GM12878 (cell line): ENCODE measurements around the gene LENG1. TPM values are rescaled to one million over a fixed set of nuclear protein-coding genes. Genes with fewer than 3 reads are reported as not detected.

ENCODE experiments used
- ATAC-seq: fragments of 200-7000 bp; cut with Tn5 transposase; 3 replicates; pipeline ENCODE4 v1.9.1; 2020; ENCODE audit warnings: mild to moderate bottlenecking, moderate library complexity
- Bru-seq: library from RNA; stranded (reverse); fragments of 400-500 nt; gene quantifications from one replicate; lab custom pipeline; 2021; lab: Mats Ljungman, UMichigan
- BruChase-seq, 2 experiments: library from RNA; stranded (reverse); fragments of 400-500 nt; gene quantifications; one replicate each; lab custom pipeline; 2021; lab: Mats Ljungman, UMichigan
- BruUV-seq: library from RNA; stranded (reverse); fragments of 400-500 nt; replicated peaks from 2 replicates; lab custom pipeline; 2021; lab: Mats Ljungman, UMichigan
- CTCF ChIA-PET: fragments of 300-600 bp; sonication (Branson Sonifier 250); formaldehyde crosslinking; extraction: SDS; loops from one replicate; lab custom pipeline; 2021; ENCODE audit warnings: inconsistent platforms; lab: Yijun Ruan, JAX
- POLR2A ChIA-PET: fragments of 350-600 bp; formaldehyde crosslinking; extraction: SDS; loops from one replicate; lab custom pipeline; 2021; ENCODE audit warnings: inconsistent platforms; lab: Charles Lee
- RAD21 ChIA-PET: fragments of 300-600 bp; sonication (Branson Sonifier 250); formaldehyde crosslinking; loops from one replicate; lab custom pipeline; 2023; ENCODE audit warnings: antibody characterized with exemption; ENCODE audit not compliant: unreplicated experiment; lab: Charles Lee
- SMC1A ChIA-PET: fragments of 300-600 bp; sonication (Branson Sonifier 250); formaldehyde crosslinking; loops from one replicate; lab custom pipeline; 2023; ENCODE audit not compliant: unreplicated experiment, uncharacterized antibody; lab: Charles Lee
- DNase-seq: peaks from one replicate; pipeline ENCODE4 v3.0.0-alpha.2; 2011; ENCODE audit warnings: low read depth, low spot score
- FAIRE-seq: peaks from 3 replicates; lab custom pipeline; 2011; peaks lifted over from hg19 to GRCh38; lab: Jason Lieb, UNC
- H2AFZ ChIP-seq: 2 replicates; pipeline ENCODE4 v1.6.0; 2011; ENCODE audit warnings: low read depth, low read length, control low read depth; ENCODE audit not compliant: control insufficient read depth
- H3K27ac ChIP-seq: 2 replicates; pipeline ENCODE4 v1.5.1; 2011; ENCODE audit warnings: control low read depth; ENCODE audit not compliant: control insufficient read depth, insufficient read depth
- H3K27me3 ChIP-seq, 2 experiments: replicated peaks in 1 of 2; 2 replicates each; pipeline versions ENCODE4 v1.6.0 to v1.6.1; 2011; ENCODE audit warnings: low read length in 1 of 2; ENCODE audit not compliant: control insufficient read depth in 2 of 2, insufficient read depth in 2 of 2
- H3K36me3 ChIP-seq, 2 experiments: 2 replicates each; pipeline ENCODE4 v1.5.1; 2011; ENCODE audit warnings: low read length in 1 of 2; ENCODE audit not compliant: control insufficient read depth in 2 of 2, insufficient read depth in 2 of 2
- H3K4me1 ChIP-seq: 2 replicates; pipeline ENCODE4 v1.6.1; 2011; ENCODE audit warnings: mild to moderate bottlenecking, low read length, moderate library complexity, mixed read lengths; ENCODE audit not compliant: control insufficient read depth, insufficient read depth
- H3K4me2 ChIP-seq: 2 replicates; pipeline ENCODE4 v1.6.0; 2011; ENCODE audit warnings: control low read depth; ENCODE audit not compliant: control insufficient read depth, insufficient read depth
- H3K4me3 ChIP-seq: fragments of 200-600 bp; sonication (generic); 2 replicates; pipeline ENCODE4 v1.5.1; 2016
- H3K79me2 ChIP-seq: 2 replicates; pipeline ENCODE4 v1.6.0; 2011; ENCODE audit warnings: low read length; ENCODE audit not compliant: control insufficient read depth, insufficient read depth
- H3K9ac ChIP-seq: 2 replicates; pipeline ENCODE4 v1.8.0; 2011; ENCODE audit warnings: low read length, control low read depth, mixed read lengths; ENCODE audit not compliant: control insufficient read depth, insufficient read depth
- H3K9me3 ChIP-seq: replicated peaks from 3 replicates; pipeline ENCODE4 v1.5.1; 2011; ENCODE audit warnings: mild to moderate bottlenecking, low read length; ENCODE audit not compliant: control insufficient read depth, insufficient read depth
- H4K20me1 ChIP-seq: 2 replicates; pipeline ENCODE4 v1.6.0; 2011; ENCODE audit not compliant: control insufficient read depth, insufficient read depth
- ASH2L ChIP-seq: fragments of 300-600, 200-600 bp; sonication (generic); IDR thresholded peaks from 2 replicates; pipeline ENCODE4 v1.6.1; 2017; ENCODE audit warnings: low read depth, mild to moderate bottlenecking, borderline replicate concordance
- CEBPB ChIP-seq, 2 experiments: fragments of 150-350 bp in 1 of 2; IDR thresholded peaks; 2 replicates each; pipeline ENCODE4 v1.6.1; 2012 to 2014; ENCODE audit warnings: low read depth in 2 of 2, low read length in 2 of 2, borderline replicate concordance in 1 of 2, inconsistent platforms in 1 of 2
- E2F4 ChIP-seq: IDR thresholded peaks from 2 replicates; pipeline ENCODE4 v1.6.1; 2012; ENCODE audit warnings: low read depth, low read length, improper control_type of control experiment
- SMAD1 ChIP-seq: fragments of 450-650 bp; IDR thresholded peaks from 2 replicates; pipeline ENCODE4 v1.6.1; 2018; ENCODE audit warnings: mild to moderate bottlenecking, low read depth; ENCODE audit not compliant: partially characterized antibody
- SMARCA5 ChIP-seq: fragments of 450-650 bp; IDR thresholded peaks from 2 replicates; pipeline ENCODE4 v1.6.1; 2017; ENCODE audit warnings: mild to moderate bottlenecking
- TCF3 ChIP-seq: IDR thresholded peaks from 2 replicates; pipeline ENCODE4 v1.6.1; 2012; ENCODE audit warnings: low read depth, mild to moderate bottlenecking, low read length, borderline replicate concordance; ENCODE audit not compliant: insufficient read depth
- ZBTB33 ChIP-seq: fragments of 450-650 bp; IDR thresholded peaks from 2 replicates; pipeline ENCODE4 v1.6.1; 2017; ENCODE audit warnings: mild to moderate bottlenecking
- ZNF24 ChIP-seq: fragments of 450-650 bp; IDR thresholded peaks from 2 replicates; pipeline ENCODE4 v1.6.1; 2017; ENCODE audit warnings: antibody characterized with exemption, mild to moderate bottlenecking
- ZNF274 ChIP-seq: IDR thresholded peaks from one replicate; pipeline ENCODE4 v1.8.0; 2011; ENCODE audit not compliant: insufficient read length, insufficient read depth
- WGBS: methylation state at CpG from one replicate; pipeline ENCODE4 v1.1.6; 2016; ENCODE audit warnings: low lambda C conversion rate; ENCODE audit not compliant: insufficient replicate concordance, insufficient coverage; ENCODE audit errors: missing lambda C conversion rate; 5-methylcytosine and 5-hydroxymethylcytosine counted together
- in situ Hi-C: fragments of 300-500 bp; cut with MboI; formaldehyde crosslinking; loops from 9 replicates; pipeline ENCODE4 v1.14.3; 2018; ENCODE audit warnings: mixed read lengths
- intact Hi-C: fragments of 100-400 bp; cut with micrococcal nuclease; formaldehyde crosslinking; loops from one replicate; pipeline ENCODE4 v1.14.2; 2022; ENCODE audit not compliant: unreplicated experiment
- long read RNA-seq, 2 experiments: library from polyadenylated mRNA; unstranded; transcript quantifications; one replicate each; pipeline ENCODE4 v2.0.0, GENCODE V29; 2019 to 2020
- polyA minus RNA-seq, 3 experiments: library from RNA; depleted of rRNA, polyadenylated mRNA; stranded (reverse); fragments of >200 nt; gene quantifications; 2 replicates each; pipeline ENCODE4 v1.2.3, GENCODE V29; 2011
- polyA plus RNA-seq, 11 experiments: library from polyadenylated mRNA; depleted of rRNA in 4 of 11; unstranded in 6 of 11; stranded (reverse) in 5 of 11; fragments of >200 nt; fragmentation: Nextera tagmentation in 4 of 11; fragmentation: Illumina TruSeq in 1 of 11; extraction: Ambion mirVana in 4 of 11; extraction: Trizol in 1 of 11; gene quantifications; 1 replicate in 1 of 11; 2 replicates in 10 of 11; pipeline versions ENCODE4 v1.2.1 to v1.2.3, GENCODE V29; 2011 to 2016; ENCODE audit warnings: inconsistent platforms in 2 of 11, missing spikeins in 2 of 11, low read depth in 1 of 11
- total RNA-seq, 4 experiments: library from RNA; depleted of rRNA in 3 of 4; stranded (reverse); fragments of >200 nt in 3 of 4; fragmentation: Illumina TruSeq in 1 of 4; extraction: Trizol in 1 of 4; gene quantifications; 2 replicates each; pipeline versions ENCODE4 v1.2.1 to v1.2.3, GENCODE V29; 2013 to 2021
- TF ChIP-seq, protein P1 (sequence below): fragments of 450-650 bp; IDR thresholded peaks from 2 replicates; pipeline ENCODE4 v1.6.1; 2016; ENCODE audit warnings: mild to moderate bottlenecking

Gene LENG1
- total RNA-seq (2013; cell fraction: nucleolus; rRNA removed) = 2.4 and 2.6 TPM in 2 replicates
- total RNA-seq (2014; rRNA removed) (6.5 and 7.7 TPM in 2 replicates), total RNA-seq (2014; rRNA removed; fragmentation: Illumina TruSeq; extraction: Trizol) (6.0 and 6.4 TPM in 2 replicates), total RNA-seq (2021) (5.1 and 5.5 TPM in 2 replicates), polyA plus RNA-seq (2011; rRNA removed) (2.4 and 3.0 TPM in 2 replicates), polyA plus RNA-seq (2014; fragmentation: Illumina TruSeq; extraction: Trizol) (1.1 and 5.3 TPM in 2 replicates), polyA plus RNA-seq (2014; fragmentation: Nextera tagmentation; extraction: Ambion mirVana) (1 to 10 TPM in 1 of 2 experiments, under 1 TPM in 1; 0.21 to 1.1 TPM), polyA plus RNA-seq (2014; rRNA removed) (7.0 and 7.8 TPM in 2 replicates), polyA plus RNA-seq (2016; fragmentation: Nextera tagmentation; extraction: Ambion mirVana) (10 to 100 TPM; 10.7 to 10.8 TPM), polyA minus RNA-seq (2011; rRNA and poly(A)+ RNA removed) (0.29 and 0.93 TPM in 2 replicates), Bru-seq, nascent RNA (percentile 76 among the genes with signal in this experiment), BruChase-seq, experiment 1, labeled RNA remaining after a 6-hour chase (percentile 61 among the genes with signal in this experiment), BruChase-seq, experiment 2, labeled RNA remaining after a 2-hour chase (percentile 63 among the genes with signal in this experiment)
- 1.6 TPM for polyA plus RNA-seq (2011; ENCODE audit: low read depth)
- polyA plus RNA-seq (2011; cell fraction: cytosol; rRNA removed) = 2.8 and 3.6 TPM in 2 replicates
- polyA plus RNA-seq (2011; cell fraction: nucleus; rRNA removed) = 2.9 and 4.3 TPM in 2 replicates
- polyA plus RNA-seq (2012) = 4.8 and 6.3 TPM in 2 replicates
- polyA minus RNA-seq (2011; cell fraction: cytosol; rRNA and poly(A)+ RNA removed) = 1.1 and 1.4 TPM in 2 replicates
- 0.73 and 1.5 TPM in 2 replicates for polyA minus RNA-seq (2011; cell fraction: nucleus; rRNA and poly(A)+ RNA removed)
- long read RNA-seq, experiment 1, transcript LENG1-201 (4 exons, 1,542 nt) = major isoform, 8 of 9 reads
- long read RNA-seq, experiment 1, partial matches to known transcripts = 1 of 9 reads
- long read RNA-seq, experiment 1, other reads (novel, unspliced or antisense) = 0 of 9 reads
- long read RNA-seq, experiment 2, transcript LENG1-201 (4 exons, 1,542 nt) = major isoform, 8 of 11 reads
- long read RNA-seq, experiment 2, partial matches to known transcripts = 2 of 11 reads
- long read RNA-seq, experiment 2, other reads (novel, unspliced or antisense) = 1 of 11 reads

GRCh38 chr19:54159352-54160181 is at the start of gene LENG1:
LENG1 (minus strand) TSS chr19:54159721; CDS start chr19:54159695, 26 bp downstream.
- peaks cover 4% of the 10 kb centered on the region; the same call in 1 of the 2 replicates for H3K4me1 ChIP-seq
- no peak for TF ChIP-seq SMAD1
- TF ChIP-seq ZNF274 = no peak
- TF ChIP-seq TCF3 = peak; percentile 48; the same call in 1 of the 2 replicates
- no peak for TF ChIP-seq ASH2L
- peak; percentile 93 for TF ChIP-seq E2F4
- no peak for TF ChIP-seq ZBTB33
- TF ChIP-seq, protein P1, sequence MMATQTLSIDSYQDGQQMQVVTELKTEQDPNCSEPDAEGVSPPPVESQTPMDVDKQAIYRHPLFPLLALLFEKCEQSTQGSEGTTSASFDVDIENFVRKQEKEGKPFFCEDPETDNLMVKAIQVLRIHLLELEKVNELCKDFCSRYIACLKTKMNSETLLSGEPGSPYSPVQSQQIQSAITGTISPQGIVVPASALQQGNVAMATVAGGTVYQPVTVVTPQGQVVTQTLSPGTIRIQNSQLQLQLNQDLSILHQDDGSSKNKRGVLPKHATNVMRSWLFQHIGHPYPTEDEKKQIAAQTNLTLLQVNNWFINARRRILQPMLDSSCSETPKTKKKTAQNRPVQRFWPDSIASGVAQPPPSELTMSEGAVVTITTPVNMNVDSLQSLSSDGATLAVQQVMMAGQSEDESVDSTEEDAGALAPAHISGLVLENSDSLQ = peak; percentile 98
- no peak for TF ChIP-seq SMARCA5
- TF ChIP-seq ZNF24 = no peak
- TF ChIP-seq CEBPB (IDR thresholded peaks at IDR 0.05; ENCODE audit: borderline replicate concordance in 1 of 2, low read depth in 2 of 2, low read length in 2 of 2) = no peak

More at GRCh38 chr19:54159352-54160181, at the start of gene LENG1:
- ChIA-PET SMC1A (interaction anchor here (1.3 to 1.5 kb wide), 2 partner anchors 30 to 231 kb away, joined by 4 read pairs; partner anchors contain the start of gene MBOAT7), POLR2A (interaction anchor here (0.8 to 4.0 kb wide), 5 partner anchors 11 to 44 kb away, joined by 4 to 30 read pairs (median 6); partner anchors contain the start of genes CNOT3, MBOAT7, PRPF31 and TFPT), RAD21 (interaction anchor here (0.8 to 2.1 kb wide), 4 partner anchors 10 to 30 kb away, joined by 3 to 14 read pairs (median 4); partner anchors contain the start of genes CNOT3 and MBOAT7), CTCF (interaction anchor here (0.8 to 2.1 kb wide), 5 partner anchors 8 to 107 kb away, joined by 3 to 15 read pairs (median 4); partner anchors contain the start of gene CNOT3)
- peak; percentile 99 for DNase-seq
- intact Hi-C loops = loop anchor here (1.0 kb wide), 2 partner anchors 22 to 31 kb away; partner anchors contain the start of gene CNOT3
- H3K36me3 ChIP-seq = peaks cover 8 to 11% of the 10 kb centered on the region in 2 experiments; a peak in 3 of 4 replicates
- in situ Hi-C loops = no loop called here
- H3K4me2 ChIP-seq = peak within 1 kb of the TSS; percentile 97
- H3K9ac ChIP-seq = peak within 1 kb of the TSS; percentile 92
- H3K9me3 ChIP-seq = no peaks in the 10 kb centered on the region; the same call in 2 of the 3 replicates
- no TSS peak for BruUV-seq
- peaks cover 8% of the 10 kb centered on the region for H3K79me2 ChIP-seq
- H2AFZ ChIP-seq = peak within 1 kb of the TSS; percentile 95
- H3K27me3 ChIP-seq = no peaks in the 10 kb centered on the region
- peak within 1 kb of the TSS; percentile 95 for H3K4me3 ChIP-seq
- ATAC-seq = peak; percentile 95
- H3K27ac ChIP-seq = peak within 1 kb of the TSS; percentile 93
- FAIRE-seq = peak; percentile 99
- WGBS = 1% methylated on average over 68 of the region's 72 CpGs
- H4K20me1 ChIP-seq = no peaks in the 10 kb centered on the region
